ENCODE results near the gene PTPRR.

DNA sequence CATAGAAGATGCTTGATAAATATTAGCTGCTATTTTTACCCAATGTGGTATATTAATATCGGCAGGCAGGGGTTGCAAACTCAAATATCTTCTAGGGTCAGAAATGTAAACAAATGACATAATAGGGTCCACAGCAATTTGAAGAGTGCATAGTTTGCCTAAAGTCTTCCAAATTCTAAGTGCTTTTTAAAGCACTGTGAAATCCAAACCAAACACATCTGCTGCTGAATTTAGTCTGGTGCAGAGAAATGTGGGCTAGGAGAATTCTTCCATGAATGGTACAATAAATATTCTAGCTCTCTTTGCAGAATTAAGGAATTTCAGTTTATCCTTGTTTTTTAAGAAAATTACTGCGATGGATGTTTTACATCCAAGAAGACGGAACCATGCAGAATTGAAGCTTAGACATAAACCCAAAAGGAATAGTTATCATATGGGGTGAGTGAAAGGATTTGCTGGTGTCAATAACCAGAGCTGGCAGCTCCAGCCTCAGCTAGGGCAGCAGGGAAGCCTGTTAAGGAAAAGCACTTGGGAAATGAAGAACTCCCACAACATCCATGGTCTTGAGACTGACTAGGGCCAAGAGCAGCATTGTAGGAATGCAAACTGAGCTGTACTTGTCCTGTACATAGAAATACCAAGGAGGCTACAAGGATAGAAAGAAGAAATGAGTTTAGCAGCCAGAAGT, 65.5 kb downstream of the PTPRR start:
- TF ChIP-seq, protein P1, sequence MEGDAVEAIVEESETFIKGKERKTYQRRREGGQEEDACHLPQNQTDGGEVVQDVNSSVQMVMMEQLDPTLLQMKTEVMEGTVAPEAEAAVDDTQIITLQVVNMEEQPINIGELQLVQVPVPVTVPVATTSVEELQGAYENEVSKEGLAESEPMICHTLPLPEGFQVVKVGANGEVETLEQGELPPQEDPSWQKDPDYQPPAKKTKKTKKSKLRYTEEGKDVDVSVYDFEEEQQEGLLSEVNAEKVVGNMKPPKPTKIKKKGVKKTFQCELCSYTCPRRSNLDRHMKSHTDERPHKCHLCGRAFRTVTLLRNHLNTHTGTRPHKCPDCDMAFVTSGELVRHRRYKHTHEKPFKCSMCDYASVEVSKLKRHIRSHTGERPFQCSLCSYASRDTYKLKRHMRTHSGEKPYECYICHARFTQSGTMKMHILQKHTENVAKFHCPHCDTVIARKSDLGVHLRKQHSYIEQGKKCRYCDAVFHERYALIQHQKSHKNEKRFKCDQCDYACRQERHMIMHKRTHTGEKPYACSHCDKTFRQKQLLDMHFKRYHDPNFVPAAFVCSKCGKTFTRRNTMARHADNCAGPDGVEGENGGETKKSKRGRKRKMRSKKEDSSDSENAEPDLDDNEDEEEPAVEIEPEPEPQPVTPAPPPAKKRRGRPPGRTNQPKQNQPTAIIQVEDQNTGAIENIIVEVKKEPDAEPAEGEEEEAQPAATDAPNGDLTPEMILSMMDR (IDR thresholded peaks at IDR 0.05), result no peak
- no peak for TF ChIP-seq POLR2A (IDR thresholded peaks at IDR 0.05)
- TF ChIP-seq POLR2AphosphoS5 (IDR thresholded peaks at IDR 0.05), result no peak
